ENCODE results near the gene SMOC2.
A peak's percentile ranks its signal among the peaks of the same experiment; 100 is the strongest.

SMOC2 gene

DNA sequence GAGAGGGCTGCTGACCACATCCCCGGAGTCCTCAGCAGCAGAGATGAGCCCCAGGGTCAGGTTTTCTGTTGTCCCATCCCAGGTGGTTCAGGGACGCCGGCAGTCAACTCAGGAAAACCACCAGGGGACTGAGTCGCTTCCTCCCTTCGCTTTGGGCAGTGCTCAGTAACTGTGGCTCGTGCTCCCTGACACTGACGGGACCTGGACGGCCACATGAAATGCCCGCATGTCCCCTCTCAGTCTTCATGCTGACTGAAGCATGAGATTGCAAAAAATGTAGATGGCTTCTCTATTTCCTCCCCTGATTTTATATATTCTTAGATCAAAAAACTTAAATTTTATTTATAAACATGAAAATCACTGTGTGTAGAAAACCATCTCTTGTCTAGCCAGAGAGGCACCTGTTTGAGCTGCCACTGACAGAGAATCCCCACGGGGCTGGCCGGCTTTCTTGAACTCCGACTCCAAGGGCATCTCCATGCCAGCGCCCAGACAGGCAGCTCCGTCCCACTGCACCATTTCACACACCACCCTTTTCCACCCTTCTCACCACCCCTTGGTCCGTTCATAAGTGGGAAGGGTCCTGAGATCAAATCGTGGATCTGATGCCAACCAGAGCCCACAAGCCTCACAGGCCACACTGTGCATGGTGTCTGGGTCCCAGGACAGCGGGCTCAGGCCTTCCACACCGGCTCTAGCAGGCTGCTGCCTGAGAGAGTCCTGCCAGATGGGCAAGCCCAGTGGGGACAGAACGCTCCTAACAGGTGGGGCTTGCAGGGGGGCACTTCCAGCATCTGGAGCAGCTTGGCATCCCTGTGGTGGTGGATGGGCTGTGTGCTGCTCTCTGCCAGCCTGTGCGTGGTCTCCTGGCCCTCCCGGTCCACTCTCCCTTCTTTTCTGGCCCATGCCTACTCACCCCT, 98.2 kb downstream of the SMOC2 start:
- Histone ChIP-seq H3K4me1 (ENCODE audit: control insufficient read depth, insufficient read depth, low read length) (peaks cover 5% of the 10 kb centered on the region; the same call in 1 of the 2 replicates), H3K27ac (ENCODE audit: low read length) (no peak overlapping the region), H3K27me3 (ENCODE audit: control insufficient read depth, insufficient read depth, low read length) (no peaks in the 10 kb centered on the region), H3K36me3 (ENCODE audit: control insufficient read depth, insufficient read depth, low read length) (no peaks in the 10 kb centered on the region), H3K4me3 (ENCODE audit: low read length) (no peak overlapping the region), H3K9me3 (ENCODE audit: control insufficient read depth, insufficient read depth, low read length) (no peaks in the 10 kb centered on the region)
- WGBS (ENCODE audit: insufficient coverage, insufficient read length), result no CpG with 5 or more reads among the region's 21 CpGs
- no peak for DNase-seq (ENCODE audit: low read depth, low spot score)

GRCh38 chr6:168540713-168541291, 99.8 kb downstream of the SMOC2 start:
- WGBS (ENCODE audit: insufficient coverage, insufficient read length), result no CpG with 5 or more reads among the region's 15 CpGs
- H3K27ac ChIP-seq (ENCODE audit: low read length), result no peak overlapping the region

DNA sequence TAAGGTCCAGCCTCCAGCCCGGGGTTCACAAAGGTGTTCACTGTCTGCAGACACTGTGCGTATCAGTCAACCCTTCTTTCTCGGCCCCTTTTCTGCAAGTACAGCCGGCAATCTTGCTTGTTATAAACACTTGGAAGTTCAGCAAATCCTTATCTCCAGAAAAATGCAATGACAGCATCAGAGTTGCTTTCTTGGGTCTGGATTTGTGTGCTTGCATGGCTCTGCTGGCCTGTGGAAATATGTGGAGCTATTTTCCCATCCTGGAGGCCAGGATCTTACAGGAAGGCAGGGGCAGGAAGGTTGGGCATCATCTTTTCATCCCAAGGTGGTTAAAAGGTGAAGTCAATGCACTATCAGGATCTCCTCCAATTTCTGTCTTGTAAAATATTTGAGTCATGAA, 100.3 kb downstream of the SMOC2 start:
- Histone ChIP-seq H3K4me3 (ENCODE audit: low read length) (no peak overlapping the region), H3K27ac (ENCODE audit: low read length) (no peak overlapping the region), H3K9me3 (ENCODE audit: control insufficient read depth, insufficient read depth, low read length) (no peaks in the 10 kb centered on the region), H3K4me1 (ENCODE audit: control insufficient read depth, insufficient read depth, low read length) (peaks cover 5% of the 10 kb centered on the region; the same call in 1 of the 2 replicates), H3K27me3 (ENCODE audit: control insufficient read depth, insufficient read depth, low read length) (no peaks in the 10 kb centered on the region), H3K36me3 (ENCODE audit: control insufficient read depth, insufficient read depth, low read length) (no peaks in the 10 kb centered on the region)
- no peak for DNase-seq (ENCODE audit: low read depth, low spot score)
- WGBS (ENCODE audit: insufficient coverage, insufficient read length), result no CpG with 5 or more reads among the region's 4 CpGs

More at GRCh38 chr6:168540713-168541291, 99.8 kb downstream of the SMOC2 start:
- H3K4me1 ChIP-seq (ENCODE audit: control insufficient read depth, insufficient read depth, low read length), result peaks cover 5% of the 10 kb centered on the region; the same call in 1 of the 2 replicates
- no peaks in the 10 kb centered on the region for H3K9me3 ChIP-seq (ENCODE audit: control insufficient read depth, insufficient read depth, low read length)
- no peaks in the 10 kb centered on the region for H3K36me3 ChIP-seq (ENCODE audit: control insufficient read depth, insufficient read depth, low read length)
- no peak overlapping the region for H3K4me3 ChIP-seq (ENCODE audit: low read length)
- DNase-seq (ENCODE audit: low read depth, low spot score), result peak; percentile 50
- H3K27me3 ChIP-seq (ENCODE audit: control insufficient read depth, insufficient read depth, low read length), result no peaks in the 10 kb centered on the region

GRCh38 chr6:168542301-168542700, 101.3 kb downstream of the SMOC2 start:
- Histone ChIP-seq H3K27ac (ENCODE audit: low read length) (no peak overlapping the region), H3K27me3 (ENCODE audit: control insufficient read depth, insufficient read depth, low read length) (no peaks in the 10 kb centered on the region), H3K36me3 (ENCODE audit: control insufficient read depth, insufficient read depth, low read length) (no peaks in the 10 kb centered on the region), H3K4me3 (ENCODE audit: low read length) (no peak overlapping the region), H3K4me1 (ENCODE audit: control insufficient read depth, insufficient read depth, low read length) (peaks cover 5% of the 10 kb centered on the region; the same call in 1 of the 2 replicates), H3K9me3 (ENCODE audit: control insufficient read depth, insufficient read depth, low read length) (no peaks in the 10 kb centered on the region)
- DNase-seq (ENCODE audit: low read depth, low spot score), result no peak
- WGBS (ENCODE audit: insufficient coverage, insufficient read length), result no CpG with 5 or more reads among the region's 8 CpGs

DNA sequence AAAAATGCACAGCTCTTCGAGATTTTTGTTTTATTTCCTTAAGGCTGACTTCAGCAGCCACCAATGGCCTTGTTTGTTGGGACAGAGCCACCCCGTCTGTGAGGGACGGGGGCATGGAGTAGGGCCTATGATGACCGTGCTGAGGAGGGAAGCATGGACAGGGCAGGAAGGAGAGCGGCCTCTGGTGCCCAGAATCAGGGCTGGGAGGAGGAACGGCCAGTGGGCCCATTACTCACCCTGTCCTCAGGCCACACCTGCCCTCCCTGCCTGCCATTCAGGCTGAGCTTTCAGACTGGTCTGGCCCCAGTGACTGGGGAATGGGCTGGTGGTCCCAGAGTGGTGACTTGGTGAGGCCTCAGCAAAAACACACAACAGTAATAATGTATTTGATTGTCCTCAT, 104.4 kb downstream of the SMOC2 start:
- no peak overlapping the region for H3K27ac ChIP-seq (ENCODE audit: low read length)
- no peaks in the 10 kb centered on the region for H3K36me3 ChIP-seq (ENCODE audit: control insufficient read depth, insufficient read depth, low read length)
- no CpG with 5 or more reads among the region's 6 CpGs for WGBS (ENCODE audit: insufficient coverage, insufficient read length)
- peaks cover 2% of the 10 kb centered on the region; the same call in 1 of the 2 replicates for H3K4me1 ChIP-seq (ENCODE audit: control insufficient read depth, insufficient read depth, low read length)
- no peak overlapping the region for H3K4me3 ChIP-seq (ENCODE audit: low read length)
- no peaks in the 10 kb centered on the region for H3K9me3 ChIP-seq (ENCODE audit: control insufficient read depth, insufficient read depth, low read length)
- no peaks in the 10 kb centered on the region for H3K27me3 ChIP-seq (ENCODE audit: control insufficient read depth, insufficient read depth, low read length)
- no peak for DNase-seq (ENCODE audit: low read depth, low spot score)

GRCh38 chr6:168546151-168546550, 105.2 kb downstream of the SMOC2 start:
- no peak overlapping the region for H3K27ac ChIP-seq (ENCODE audit: low read length)
- H3K4me1 ChIP-seq (ENCODE audit: control insufficient read depth, insufficient read depth, low read length), result peaks cover 2% of the 10 kb centered on the region; the same call in 1 of the 2 replicates
- no peaks in the 10 kb centered on the region for H3K27me3 ChIP-seq (ENCODE audit: control insufficient read depth, insufficient read depth, low read length)
- H3K4me3 ChIP-seq (ENCODE audit: low read length), result no peak overlapping the region
- WGBS (ENCODE audit: insufficient coverage, insufficient read length), result no CpG with 5 or more reads among the region's 5 CpGs
- no peaks in the 10 kb centered on the region for H3K9me3 ChIP-seq (ENCODE audit: control insufficient read depth, insufficient read depth, low read length)
- DNase-seq (ENCODE audit: low read depth, low spot score), result no peak
- H3K36me3 ChIP-seq (ENCODE audit: control insufficient read depth, insufficient read depth, low read length), result no peaks in the 10 kb centered on the region

GRCh38 chr6:168546730-168547129, 105.7 kb downstream of the SMOC2 start:
- Histone ChIP-seq H3K36me3 (ENCODE audit: control insufficient read depth, insufficient read depth, low read length) (no peaks in the 10 kb centered on the region), H3K9me3 (ENCODE audit: control insufficient read depth, insufficient read depth, low read length) (no peaks in the 10 kb centered on the region), H3K27ac (ENCODE audit: low read length) (no peak overlapping the region), H3K4me3 (ENCODE audit: low read length) (no peak overlapping the region), H3K27me3 (ENCODE audit: control insufficient read depth, insufficient read depth, low read length) (no peaks in the 10 kb centered on the region), H3K4me1 (ENCODE audit: control insufficient read depth, insufficient read depth, low read length) (no peaks in the 10 kb centered on the region)
- DNase-seq (ENCODE audit: low read depth, low spot score), result no peak
- WGBS (ENCODE audit: insufficient coverage, insufficient read length), result no CpG with 5 or more reads among the region's 10 CpGs

DNA sequence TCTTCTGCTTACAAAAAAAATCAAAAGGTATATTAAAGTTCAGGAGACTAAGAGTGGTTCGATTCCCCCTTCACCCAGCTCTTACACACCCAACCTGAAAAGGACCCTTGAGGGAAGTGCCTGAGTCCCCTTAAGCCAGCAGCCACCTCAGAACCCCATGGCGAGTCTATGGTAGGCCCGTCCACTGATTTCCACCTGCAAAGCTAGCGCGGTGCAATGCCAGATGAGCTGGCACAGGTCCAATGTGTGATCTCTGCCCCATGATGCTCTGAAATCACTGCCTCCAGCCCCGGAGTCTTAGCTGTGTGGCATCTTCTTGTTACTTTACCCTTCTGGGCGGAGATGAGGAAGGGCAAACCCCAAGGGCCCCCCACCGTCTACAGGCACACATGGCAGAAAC, 109.3 kb downstream of the SMOC2 start:
- Histone ChIP-seq H3K4me3 (ENCODE audit: low read length) (no peak overlapping the region), H3K36me3 (ENCODE audit: control insufficient read depth, insufficient read depth, low read length) (no peaks in the 10 kb centered on the region), H3K27me3 (ENCODE audit: control insufficient read depth, insufficient read depth, low read length) (no peaks in the 10 kb centered on the region), H3K4me1 (ENCODE audit: control insufficient read depth, insufficient read depth, low read length) (no peaks in the 10 kb centered on the region), H3K27ac (ENCODE audit: low read length) (no peak overlapping the region), H3K9me3 (ENCODE audit: control insufficient read depth, insufficient read depth, low read length) (no peaks in the 10 kb centered on the region)
- WGBS (ENCODE audit: insufficient coverage, insufficient read length), result no CpG with 5 or more reads among the region's 8 CpGs
- DNase-seq (ENCODE audit: low read depth, low spot score), result no peak

GRCh38 chr6:168554472-168554871, 113.5 kb downstream of the SMOC2 start:
- no peak for DNase-seq (ENCODE audit: low read depth, low spot score)
- H3K27me3 ChIP-seq (ENCODE audit: control insufficient read depth, insufficient read depth, low read length), result no peaks in the 10 kb centered on the region
- H3K36me3 ChIP-seq (ENCODE audit: control insufficient read depth, insufficient read depth, low read length), result no peaks in the 10 kb centered on the region
- WGBS (ENCODE audit: insufficient coverage, insufficient read length), result no CpG with 5 or more reads among the region's 10 CpGs
- no peak overlapping the region for H3K4me3 ChIP-seq (ENCODE audit: low read length)
- H3K9me3 ChIP-seq (ENCODE audit: control insufficient read depth, insufficient read depth, low read length), result no peaks in the 10 kb centered on the region
- no peak overlapping the region for H3K27ac ChIP-seq (ENCODE audit: low read length)
- no peaks in the 10 kb centered on the region for H3K4me1 ChIP-seq (ENCODE audit: control insufficient read depth, insufficient read depth, low read length)

DNA sequence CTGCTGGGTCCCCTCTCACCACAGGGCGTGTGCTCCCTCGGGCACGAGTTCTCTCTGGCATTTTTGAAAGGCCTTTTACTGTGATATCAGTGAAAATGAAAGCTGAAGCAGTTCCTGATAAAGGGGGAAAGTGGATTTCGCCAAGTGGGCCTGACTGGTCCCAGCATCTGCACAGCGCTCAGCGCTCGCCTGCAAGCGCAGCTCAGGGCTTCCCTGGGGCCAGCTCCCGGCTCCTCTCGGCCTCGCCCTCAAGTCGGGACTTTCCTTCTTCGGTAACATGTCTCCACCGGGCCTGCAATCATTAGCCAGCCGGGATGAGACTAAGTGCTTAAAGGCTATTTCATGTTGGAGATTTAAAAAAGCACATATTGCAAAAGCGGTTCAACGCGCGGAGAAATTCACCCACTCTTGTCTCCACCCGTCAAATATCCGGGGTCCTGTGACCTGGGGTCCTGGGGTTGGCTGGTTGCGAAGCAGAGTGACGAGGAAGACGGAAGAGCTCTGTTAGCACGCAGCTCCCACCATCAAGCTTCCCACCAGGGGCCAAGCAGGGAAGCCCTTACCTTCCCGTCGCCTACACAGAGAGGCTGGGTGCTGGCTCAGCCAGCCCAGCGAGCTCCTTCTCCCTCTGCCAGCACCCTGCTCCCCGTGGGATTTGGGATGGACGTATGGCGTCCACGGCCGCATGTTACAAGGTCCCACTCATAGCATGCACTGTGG, 114.1 kb downstream of the SMOC2 start:
- H3K9me3 ChIP-seq (ENCODE audit: control insufficient read depth, insufficient read depth, low read length), result no peaks in the 10 kb centered on the region
- no peak overlapping the region for H3K4me3 ChIP-seq (ENCODE audit: low read length)
- H3K36me3 ChIP-seq (ENCODE audit: control insufficient read depth, insufficient read depth, low read length), result no peaks in the 10 kb centered on the region
- no peak overlapping the region for H3K27ac ChIP-seq (ENCODE audit: low read length)
- H3K27me3 ChIP-seq (ENCODE audit: control insufficient read depth, insufficient read depth, low read length), result no peaks in the 10 kb centered on the region
- no CpG with 5 or more reads among the region's 33 CpGs for WGBS (ENCODE audit: insufficient coverage, insufficient read length)
- H3K4me1 ChIP-seq (ENCODE audit: control insufficient read depth, insufficient read depth, low read length), result no peaks in the 10 kb centered on the region
- DNase-seq (ENCODE audit: low read depth, low spot score), result no peak
